ENCODE measurements around the gene UNC13B. TPM values are rescaled to one million over a fixed set of nuclear protein-coding genes. Genes with fewer than 3 reads are reported as not detected.
A peak's percentile ranks its signal among the peaks of the same experiment; 100 is the strongest.

Gene UNC13B
- total and polyA plus RNA-seq, 2 of the 13 experiments (the other 11 are each of a cell fraction or from before 2014, with no cell fraction given), result 14.0 to 18.3 TPM

- TF ChIP-seq MED8 (CRISPR knock-in tag; IDR thresholded peaks at IDR 0.05; ENCODE audit: insufficient replicate concordance) (no peak), SP5 (CRISPR knock-in tag; IDR thresholded peaks at IDR 0.05; ENCODE audit: borderline replicate concordance, low read depth) (no peak), ZHX2 (IDR thresholded peaks at IDR 0.05; ENCODE audit: low read depth) (no peak), ZHX2 (CRISPR knock-in tag; IDR thresholded peaks at IDR 0.05; ENCODE audit: borderline replicate concordance) (no peak), ESRRA (CRISPR knock-in tag; IDR thresholded peaks at IDR 0.05; ENCODE audit: low read depth) (peak; percentile 100), HOXA7 (CRISPR knock-in tag; IDR thresholded peaks at IDR 0.05) (no peak), ZNF616 (CRISPR knock-in tag; IDR thresholded peaks at IDR 0.05; ENCODE audit: low read depth) (no peak), ZNF33B (CRISPR knock-in tag; IDR thresholded peaks at IDR 0.05) (no peak), ZNF678 (CRISPR knock-in tag; IDR thresholded peaks at IDR 0.05) (no peak), ZNF546 (CRISPR knock-in tag; conservative IDR thresholded peaks at IDR 0.05) (no peak), SYNCRIP (IDR thresholded peaks at IDR 0.05; ENCODE audit: insufficient read depth, low read depth, low read length) (no peak), CERS6 (CRISPR knock-in tag; IDR thresholded peaks at IDR 0.05) (no peak), ZBTB7B (CRISPR knock-in tag; IDR thresholded peaks at IDR 0.05) (no peak), KLF12 (CRISPR knock-in tag; IDR thresholded peaks at IDR 0.05; ENCODE audit: borderline replicate concordance) (no peak), FOXA3 (CRISPR knock-in tag; IDR thresholded peaks at IDR 0.05) (peak; percentile 26; the same call in 1 of the 2 replicates)
- TF ChIP-seq, protein P1, sequence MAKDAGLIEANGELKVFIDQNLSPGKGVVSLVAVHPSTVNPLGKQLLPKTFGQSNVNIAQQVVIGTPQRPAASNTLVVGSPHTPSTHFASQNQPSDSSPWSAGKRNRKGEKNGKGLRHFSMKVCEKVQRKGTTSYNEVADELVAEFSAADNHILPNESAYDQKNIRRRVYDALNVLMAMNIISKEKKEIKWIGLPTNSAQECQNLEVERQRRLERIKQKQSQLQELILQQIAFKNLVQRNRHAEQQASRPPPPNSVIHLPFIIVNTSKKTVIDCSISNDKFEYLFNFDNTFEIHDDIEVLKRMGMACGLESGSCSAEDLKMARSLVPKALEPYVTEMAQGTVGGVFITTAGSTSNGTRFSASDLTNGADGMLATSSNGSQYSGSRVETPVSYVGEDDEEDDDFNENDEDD (CRISPR knock-in tag; IDR thresholded peaks at IDR 0.05; ENCODE audit: borderline replicate concordance), result peak; percentile 21; the same call in 1 of the 2 replicates
- TF ChIP-seq, protein P2, sequence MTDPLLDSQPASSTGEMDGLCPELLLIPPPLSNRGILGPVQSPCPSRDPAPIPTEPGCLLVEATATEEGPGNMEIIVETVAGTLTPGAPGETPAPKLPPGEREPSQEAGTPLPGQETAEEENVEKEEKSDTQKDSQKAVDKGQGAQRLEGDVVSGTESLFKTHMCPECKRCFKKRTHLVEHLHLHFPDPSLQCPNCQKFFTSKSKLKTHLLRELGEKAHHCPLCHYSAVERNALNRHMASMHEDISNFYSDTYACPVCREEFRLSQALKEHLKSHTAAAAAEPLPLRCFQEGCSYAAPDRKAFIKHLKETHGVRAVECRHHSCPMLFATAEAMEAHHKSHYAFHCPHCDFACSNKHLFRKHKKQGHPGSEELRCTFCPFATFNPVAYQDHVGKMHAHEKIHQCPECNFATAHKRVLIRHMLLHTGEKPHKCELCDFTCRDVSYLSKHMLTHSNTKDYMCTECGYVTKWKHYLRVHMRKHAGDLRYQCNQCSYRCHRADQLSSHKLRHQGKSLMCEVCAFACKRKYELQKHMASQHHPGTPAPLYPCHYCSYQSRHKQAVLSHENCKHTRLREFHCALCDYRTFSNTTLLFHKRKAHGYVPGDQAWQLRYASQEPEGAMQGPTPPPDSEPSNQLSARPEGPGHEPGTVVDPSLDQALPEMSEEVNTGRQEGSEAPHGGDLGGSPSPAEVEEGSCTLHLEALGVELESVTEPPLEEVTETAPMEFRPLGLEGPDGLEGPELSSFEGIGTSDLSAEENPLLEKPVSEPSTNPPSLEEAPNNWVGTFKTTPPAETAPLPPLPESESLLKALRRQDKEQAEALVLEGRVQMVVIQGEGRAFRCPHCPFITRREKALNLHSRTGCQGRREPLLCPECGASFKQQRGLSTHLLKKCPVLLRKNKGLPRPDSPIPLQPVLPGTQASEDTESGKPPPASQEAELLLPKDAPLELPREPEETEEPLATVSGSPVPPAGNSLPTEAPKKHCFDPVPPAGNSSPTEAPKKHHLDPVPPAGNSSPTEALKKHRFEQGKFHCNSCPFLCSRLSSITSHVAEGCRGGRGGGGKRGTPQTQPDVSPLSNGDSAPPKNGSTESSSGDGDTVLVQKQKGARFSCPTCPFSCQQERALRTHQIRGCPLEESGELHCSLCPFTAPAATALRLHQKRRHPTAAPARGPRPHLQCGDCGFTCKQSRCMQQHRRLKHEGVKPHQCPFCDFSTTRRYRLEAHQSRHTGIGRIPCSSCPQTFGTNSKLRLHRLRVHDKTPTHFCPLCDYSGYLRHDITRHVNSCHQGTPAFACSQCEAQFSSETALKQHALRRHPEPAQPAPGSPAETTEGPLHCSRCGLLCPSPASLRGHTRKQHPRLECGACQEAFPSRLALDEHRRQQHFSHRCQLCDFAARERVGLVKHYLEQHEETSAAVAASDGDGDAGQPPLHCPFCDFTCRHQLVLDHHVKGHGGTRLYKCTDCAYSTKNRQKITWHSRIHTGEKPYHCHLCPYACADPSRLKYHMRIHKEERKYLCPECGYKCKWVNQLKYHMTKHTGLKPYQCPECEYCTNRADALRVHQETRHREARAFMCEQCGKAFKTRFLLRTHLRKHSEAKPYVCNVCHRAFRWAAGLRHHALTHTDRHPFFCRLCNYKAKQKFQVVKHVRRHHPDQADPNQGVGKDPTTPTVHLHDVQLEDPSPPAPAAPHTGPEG (CRISPR knock-in tag; IDR thresholded peaks at IDR 0.05), result no peak
These were observed 32.0 kb downstream of the UNC13B start (continued) for GRCh38 chr9:35193762-35194161.
